CD4-positive, alpha-beta T cell treated with Interleukin-12 subunit alpha and Interleukin-12 subunit beta, for 1 hour (primary cell): ENCODE data around the gene SETMAR.
"Not testable (repeated sequence)": the region's sequence is repeated elsewhere in the genome, so short reads cannot be mapped to it uniquely, and the experiment has no call there.

Experiments used
- DNase-seq: peaks from one replicate; pipeline ENCODE4 v3.0.0-alpha.2; 2020

SETMAR gene

DNA sequence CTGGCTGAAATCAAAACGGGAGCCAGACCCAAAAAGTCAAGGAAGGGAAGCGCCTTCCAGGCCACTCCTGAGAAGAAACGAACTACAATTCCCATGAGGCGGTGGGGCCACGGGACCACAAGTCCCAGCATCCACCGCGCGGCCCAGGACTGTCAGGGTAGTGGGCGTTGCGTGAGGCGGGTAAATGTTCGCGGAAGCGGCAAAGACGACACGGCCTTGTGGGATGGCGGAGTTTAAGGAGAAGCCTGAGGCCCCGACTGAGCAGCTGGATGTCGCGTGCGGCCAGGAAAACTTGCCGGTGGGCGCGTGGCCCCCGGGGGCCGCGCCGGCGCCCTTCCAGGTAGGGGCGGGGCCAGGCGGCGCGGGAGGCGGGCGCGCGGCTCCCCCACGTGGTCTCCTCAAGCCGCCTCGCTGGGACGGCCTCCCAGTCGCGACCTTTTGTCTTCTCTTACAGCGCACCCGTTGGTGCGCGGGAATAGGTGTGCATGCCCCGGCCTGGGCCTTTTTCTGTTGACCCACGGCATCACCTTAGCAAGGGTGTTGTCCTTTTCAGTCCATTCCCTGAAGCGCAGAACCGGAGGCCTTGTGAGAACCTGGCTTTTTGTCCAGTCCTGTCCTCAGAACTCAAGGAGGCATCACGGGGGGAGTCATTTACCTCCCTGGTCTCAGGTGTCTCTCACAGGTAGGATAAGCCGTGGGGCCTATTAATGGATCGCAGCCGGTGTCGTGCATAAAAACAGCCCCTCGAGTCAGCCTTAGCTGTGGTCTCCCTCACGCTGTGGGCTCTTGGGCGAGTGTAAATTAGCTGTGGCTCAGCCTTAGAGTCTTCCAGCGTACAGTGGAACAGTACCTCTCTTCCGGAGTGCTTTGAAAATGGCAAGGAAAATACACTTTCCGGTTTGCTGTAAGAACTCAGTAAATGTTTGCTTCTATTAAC, at the start of gene SETMAR:
Gene SETMAR (plus strand): TSS at position 183 of the 937 bp plus-strand sequence. CDS start 2 bp downstream, at position 185.
- peak; percentile 83 for DNase-seq

DNA sequence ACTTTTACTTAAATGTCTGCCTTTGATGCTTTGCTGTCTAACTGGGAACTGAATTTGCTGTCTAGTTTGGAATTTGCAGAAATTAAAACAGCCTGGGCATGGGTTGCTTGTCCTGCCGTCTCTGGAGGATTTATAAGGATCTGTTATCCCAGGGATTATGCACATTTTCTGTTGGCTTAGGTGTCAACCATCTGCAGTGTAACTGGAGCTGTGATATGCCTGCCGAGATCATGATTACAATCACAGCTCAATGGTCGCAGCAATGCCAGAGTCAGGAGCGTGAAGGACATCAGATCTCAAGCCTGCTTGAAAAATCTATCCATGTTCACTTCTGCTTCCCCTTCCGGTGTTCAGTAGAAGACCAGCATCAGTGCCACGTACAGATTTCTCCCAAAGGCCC, 41.8 kb upstream of the SETMAR start:
- no peak for DNase-seq

DNA sequence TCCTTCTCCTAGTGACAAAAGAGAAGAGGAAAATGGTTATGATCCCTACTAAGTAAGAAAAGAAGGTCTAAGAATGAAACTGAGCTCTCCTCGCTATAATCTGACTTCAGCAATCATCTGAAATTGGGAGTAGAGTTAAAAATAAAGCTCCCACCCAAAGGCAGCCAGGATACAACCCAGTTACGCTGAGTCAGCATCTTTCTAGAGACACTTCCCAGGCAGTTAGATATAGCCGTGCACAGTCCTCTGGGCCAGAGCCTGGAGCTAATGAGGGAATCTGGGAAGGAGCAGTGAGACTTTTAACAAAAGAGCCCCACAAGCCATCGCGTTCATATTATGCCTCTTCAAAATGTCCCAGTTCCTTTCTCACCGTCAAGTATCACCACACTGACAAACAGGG, 39.1 kb upstream of the SETMAR start:
- DNase-seq, result no peak

DNA sequence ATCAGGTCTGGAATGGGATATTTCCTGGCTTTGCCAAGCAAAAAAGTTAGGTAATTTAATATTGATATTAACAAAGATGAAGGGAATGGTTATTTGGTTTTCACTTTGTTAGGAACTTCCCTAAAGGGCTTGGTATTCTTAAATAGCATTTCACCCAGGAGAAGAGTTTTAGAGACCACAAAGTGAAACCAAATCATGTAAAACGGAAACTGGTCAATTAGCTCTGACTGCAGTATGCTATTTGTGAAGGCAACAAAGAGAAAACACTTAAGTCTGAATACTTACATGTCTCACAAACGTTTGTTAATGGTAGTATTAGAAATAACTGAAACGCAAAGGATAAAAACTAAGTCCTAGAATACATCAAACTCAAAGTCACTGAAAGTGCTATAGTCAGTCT, 32.4 kb upstream of the SETMAR start:
- peak; percentile 3 for DNase-seq

DNA sequence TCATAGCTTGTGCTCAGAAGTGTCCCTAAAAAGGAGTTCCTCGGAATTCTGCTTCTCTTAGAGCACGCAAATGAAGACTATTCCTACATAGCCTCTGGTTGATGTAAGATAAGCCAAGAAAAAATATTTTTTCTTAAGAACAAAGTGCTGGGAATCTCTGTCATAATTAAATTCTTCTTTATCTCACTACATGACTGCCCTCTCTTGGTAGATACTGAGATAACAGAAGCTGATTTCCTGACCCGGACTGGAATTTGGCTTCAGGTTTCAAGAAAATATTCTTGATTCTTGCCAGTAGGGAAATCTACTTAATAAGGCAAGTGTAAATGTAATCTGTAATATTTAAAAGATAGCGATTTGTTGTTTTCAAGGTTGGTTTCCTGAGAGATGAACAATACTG, 31.3 kb upstream of the SETMAR start:
- no peak for DNase-seq

DNA sequence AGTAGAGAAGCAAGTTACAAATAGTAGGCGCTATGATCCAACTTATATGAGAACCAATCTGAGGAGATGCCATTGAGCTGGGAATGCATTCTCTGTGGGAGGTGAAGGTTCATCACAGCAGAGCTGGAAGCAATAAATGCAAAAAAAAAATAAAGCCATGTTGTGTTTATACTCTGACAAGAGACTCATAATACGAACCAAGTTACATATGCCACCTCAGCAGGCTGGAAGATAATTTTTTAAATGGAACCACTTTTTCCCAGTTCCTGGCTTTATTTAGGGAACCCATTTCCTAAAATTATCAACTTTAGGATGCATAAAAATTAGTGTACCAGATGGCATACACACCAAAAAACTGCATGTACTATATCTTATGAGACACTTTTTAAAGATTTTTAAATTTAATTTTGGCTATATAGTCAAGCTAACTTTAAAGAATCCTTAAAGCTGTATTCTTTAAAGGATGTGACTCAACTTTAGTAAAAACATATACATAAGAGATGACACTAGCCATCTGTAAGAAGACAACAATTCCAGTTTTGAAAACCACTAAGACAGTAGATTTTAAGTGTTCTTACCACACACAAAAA, 23.6 kb upstream of the SETMAR start:
- DNase-seq, result no peak

DNA sequence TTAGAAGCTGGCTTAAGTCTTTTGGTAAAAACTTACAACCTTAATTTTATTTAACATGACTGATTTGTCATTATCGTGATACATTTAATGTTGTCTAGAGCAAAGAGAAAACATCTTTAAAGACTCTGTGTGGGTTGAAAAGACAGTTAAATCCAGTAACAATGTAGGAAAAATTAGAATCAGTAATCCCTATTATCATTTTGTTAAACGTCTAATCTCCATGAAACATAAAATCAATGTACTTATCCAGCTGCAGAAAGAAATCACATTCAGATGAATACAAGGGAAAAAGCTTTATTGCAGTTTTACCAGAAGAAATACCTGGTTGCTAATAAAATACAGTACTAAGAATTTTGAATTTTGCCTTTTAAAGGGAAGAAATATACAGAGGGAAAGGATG, 21.2 kb upstream of the SETMAR start:
- DNase-seq, result no peak

DNA sequence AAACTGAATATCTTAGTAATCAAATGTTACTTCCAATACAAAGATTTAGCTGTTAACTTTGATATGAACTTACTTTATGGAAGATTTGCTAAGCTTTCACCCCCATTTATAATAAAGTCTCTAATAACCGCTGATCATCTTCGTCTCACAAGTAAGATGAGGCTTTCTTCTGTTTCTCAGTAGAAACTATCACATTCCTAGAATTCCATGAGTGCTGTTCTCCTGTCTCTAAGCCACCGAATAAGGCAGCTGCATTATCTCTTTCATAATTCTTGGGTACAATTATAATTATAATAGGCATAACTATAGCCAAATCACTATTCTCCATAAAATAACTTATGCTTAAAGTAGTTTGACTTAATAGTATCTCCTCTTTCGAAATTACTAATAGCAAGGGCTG, 18.3 kb upstream of the SETMAR start:
- no peak for DNase-seq

DNA sequence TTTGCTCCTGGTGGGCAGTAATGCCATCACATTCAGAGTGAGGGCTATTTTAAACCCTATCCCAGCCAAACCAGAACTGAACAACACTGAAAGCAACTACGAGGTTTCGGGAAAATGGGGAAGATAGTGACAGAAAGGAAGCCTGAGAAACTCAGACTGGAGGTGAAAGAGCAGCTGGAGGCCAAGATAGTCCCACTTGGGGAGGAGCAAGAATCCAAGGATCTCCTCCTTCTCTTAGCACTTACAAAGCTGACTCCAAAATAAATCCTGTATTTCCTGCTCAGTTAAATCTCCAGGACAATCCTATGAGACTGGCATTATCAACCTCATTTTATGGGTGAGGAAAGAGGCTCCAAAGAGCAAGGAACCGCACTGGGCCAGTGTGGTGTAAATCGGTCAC, 14.1 kb upstream of the SETMAR start:
- no peak for DNase-seq

DNA sequence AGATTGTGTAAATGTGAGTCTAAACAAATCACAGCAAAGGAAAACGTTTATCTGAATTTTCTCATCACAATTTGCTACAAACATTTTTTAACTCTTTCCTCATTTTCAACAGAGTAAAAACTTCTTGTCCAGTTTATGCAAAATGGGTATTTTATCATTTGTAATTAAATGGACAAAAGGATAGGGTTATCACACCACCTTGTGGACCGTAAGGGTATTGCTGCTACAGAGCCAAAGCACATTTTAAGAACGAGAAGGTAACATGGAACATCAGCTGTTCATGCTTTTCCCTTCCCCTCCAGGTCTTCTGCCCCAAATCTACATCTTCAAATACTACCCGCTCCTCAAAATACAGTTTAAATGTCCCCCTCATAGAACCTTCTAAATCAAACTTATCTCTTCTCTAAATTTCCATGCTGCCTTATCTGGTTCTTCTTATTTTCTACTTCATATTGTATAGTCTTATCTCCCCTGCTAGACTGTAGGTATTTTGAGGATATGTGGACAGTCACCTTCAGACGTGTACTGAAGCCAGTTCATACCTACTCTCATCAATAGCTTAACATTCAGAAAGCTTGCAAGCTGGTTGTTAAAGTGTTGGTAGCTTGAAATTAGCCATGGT, 12.8 kb upstream of the SETMAR start:
- DNase-seq, result peak; percentile 50

DNA sequence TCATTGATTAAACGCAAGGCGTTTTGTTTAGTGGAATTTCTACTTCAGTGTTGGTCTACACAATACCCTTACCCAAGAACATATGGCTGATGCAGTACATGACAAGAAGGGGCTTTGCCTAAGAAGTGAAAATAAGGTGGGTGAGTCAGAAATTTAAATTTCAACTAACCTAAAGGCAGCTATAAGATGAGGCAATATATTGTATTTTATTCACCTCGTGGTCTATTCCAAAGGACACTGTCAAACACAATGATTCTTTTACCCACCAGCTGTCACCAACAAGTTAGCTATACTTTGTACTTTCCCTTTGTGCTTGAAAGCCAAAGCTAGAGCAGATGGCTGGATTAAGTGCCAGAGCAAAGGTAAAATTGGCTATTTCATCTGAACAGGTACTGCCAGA, 10.9 kb upstream of the SETMAR start:
- DNase-seq, result no peak

DNA sequence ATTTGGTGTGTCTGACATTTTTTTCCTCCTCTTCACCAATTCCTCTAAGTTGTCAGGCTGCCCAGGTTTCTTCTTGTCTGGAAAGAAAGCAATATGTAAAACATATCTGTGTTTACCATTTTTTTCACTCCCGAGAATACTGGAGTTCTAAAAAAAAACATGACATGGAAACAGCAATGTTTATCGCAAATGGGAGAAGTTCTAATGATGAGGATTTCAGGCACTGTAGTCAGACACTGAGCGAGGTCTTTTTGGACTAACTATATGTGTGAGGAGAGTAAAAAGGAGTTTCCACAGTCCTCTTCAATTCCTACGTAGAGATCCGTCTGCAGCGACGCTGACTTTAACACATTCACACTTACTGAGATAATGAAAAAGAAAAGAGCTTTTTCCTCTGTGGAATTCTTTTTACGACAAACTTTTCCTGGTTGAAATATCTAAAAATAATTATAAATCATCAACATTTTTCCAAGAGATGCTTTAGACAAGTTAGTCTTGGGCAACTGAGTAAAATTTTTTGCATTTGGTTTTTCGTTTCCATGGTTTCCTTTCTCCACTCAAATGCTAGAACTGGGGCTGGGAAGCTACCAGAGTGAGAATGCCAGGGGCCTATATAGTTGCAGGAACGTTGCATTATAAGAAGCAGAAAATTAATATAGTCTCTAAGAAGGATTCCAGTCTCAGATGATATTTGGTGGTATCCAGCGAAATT, 8.4 kb upstream of the SETMAR start:
- DNase-seq, result no peak

DNA sequence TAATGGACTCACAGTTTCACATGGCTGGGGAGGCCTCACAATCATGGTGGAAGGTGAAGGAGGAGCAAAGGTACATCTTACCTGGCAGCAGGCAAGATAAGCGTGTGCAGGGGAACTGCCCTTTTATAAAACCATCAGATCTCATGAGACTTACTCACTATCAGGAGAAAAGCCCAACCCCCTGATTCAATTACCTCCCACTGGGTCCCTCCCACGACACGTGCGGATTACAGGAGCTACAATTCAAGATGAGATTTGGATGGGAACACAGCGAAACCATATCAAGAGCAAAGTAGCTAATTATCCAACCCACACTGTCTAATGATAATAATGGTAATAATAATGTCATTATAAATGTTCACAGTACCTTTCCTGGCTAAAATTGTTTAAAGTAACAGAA, 6.7 kb upstream of the SETMAR start:
- not testable (repeated sequence) for DNase-seq

DNA sequence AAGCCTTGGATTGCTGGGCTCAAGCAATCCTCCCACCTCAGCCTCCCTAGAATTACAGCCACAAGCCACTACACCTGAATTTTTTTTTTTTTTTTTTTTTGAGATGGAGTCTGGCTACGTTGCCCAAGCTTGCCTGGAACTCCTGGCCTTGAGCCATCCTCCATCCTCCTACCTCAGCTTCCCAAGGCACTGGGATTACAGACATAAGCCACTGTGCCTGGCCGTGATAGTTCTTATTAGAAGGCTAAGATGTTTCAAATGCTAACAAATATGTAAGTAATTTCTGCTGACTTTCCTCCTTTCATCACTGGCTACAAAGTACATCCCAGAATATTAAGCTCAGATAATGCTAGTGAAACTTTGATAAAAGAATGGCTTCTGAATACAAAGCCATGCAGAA, 5.7 kb upstream of the SETMAR start:
- DNase-seq, result no peak

DNA sequence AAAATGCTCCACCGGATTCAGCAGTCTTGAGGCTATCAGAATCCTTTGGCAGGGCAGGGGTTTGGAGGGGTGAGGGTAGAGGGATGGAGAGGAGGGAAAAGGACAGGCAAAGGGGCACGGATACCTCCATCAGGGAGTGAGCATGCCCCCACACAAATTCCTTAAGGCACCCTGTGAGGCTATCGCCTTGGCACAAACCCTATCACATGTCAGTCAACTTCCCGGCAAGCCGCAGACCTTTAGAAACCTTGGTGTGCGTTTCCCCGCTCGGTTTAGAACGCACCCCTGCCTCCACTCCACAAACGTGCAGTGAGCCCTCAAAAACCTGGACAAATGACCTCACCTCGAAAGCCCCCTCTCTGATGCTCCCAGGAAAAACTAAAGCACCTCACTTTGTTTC, 422 bp upstream of the SETMAR start:
- no peak for DNase-seq

DNA sequence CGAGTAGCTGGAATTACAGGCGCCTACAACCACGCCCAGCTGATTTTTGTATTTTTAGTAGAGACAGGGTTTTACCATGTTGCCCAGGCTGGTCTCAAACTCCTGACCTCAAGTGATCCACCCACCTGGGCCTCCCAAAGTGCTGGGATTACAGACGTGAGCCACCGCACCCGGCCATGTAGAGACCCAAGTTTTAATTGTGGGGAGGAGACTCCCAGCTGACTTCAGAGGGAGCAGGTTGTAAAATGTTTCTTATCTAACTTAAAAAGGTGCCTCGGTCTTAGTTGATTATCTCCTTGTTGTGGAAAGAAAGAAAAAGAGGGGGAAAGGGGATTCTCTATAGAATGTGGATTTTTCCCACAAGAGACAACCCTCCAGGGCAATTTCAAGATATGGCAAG, 2.0 kb downstream of the SETMAR start:
- DNase-seq, result not testable (repeated sequence)

DNA sequence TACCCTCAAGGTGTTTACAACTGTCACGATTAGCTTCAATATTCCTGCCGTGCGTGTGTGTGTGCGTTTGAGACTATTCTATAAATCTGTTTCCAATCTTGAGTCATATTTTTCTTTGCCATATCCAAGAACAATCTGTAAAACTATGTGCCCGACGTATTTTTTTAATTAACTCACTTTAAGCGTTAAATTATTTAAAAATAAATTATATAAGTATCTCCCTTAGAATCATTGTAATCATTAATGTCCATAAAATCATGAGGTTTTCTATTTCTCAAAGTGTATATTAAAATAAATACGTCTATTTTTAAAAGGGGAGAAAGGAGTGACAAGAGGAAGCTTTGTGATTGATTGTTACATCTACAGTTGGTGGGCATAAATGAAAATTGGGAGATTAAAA, 2.9 kb downstream of the SETMAR start:
- no peak for DNase-seq

DNA sequence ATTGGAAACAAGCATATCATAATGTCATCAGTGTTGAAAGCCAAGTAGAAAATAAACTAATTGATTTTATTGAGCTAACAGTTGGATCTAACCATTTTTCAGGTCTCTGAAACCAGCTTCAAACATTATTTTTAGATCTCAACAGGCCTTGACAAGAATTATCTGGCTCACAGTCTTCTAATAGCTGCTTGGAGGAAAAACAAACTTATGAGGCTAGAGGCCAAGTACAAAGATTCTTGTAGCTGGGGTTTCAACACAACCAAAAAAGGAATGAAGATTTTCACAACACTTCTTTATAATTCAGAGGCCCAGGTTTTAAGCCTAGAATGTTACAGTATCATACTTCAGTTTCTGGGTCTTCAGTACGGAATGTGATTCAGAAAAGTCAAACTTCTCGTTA, 3.7 kb downstream of the SETMAR start:
- DNase-seq, result no peak

DNA sequence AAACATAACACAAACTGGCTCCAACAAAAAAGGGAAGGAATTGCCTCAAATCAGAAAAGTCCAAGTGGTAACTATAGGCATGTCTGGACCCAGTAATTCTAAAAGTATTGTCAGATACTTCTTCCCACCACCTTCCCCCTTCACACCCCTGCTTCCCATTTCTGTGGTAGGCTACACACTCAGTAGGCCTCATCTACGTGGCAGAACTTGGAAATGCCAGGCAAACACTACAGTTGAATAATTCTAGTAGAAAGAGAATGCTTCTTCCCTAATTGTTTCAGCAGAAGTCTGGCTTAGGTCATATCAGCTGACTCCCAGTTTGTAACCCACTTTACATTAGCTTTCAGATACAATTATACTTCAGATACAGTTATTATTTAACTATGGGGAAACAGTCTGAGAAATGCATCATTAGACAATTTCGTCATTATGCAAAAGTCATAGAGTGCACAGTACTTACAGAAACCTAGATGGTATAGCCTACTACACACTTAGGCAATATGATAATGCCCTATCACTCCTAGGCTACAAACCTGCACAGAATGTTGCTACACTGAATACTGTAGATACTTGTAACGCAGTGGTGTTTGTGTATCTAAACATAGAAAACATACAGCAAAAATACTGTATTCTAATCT, 6.4 kb downstream of the SETMAR start:
- no peak for DNase-seq

DNA sequence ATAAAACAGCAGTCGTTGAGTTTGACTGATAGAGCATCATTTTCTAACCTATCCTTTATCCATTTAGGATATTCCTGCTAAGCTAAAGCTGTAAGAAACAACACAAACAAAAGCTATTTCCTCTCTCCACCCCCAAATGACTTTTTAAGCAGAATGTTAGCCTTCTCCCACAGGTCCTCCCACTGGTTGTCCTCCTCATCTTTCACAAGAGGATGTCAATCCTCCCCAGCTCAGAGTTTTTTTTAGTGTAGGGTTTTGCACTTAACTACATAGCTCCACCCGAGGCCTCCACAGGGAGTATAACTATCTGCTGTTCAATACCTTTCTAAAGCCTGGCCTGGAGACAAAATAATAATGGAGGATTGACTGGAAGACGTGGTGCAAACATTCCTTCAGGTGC, 7.8 kb downstream of the SETMAR start:
- no peak for DNase-seq

DNA sequence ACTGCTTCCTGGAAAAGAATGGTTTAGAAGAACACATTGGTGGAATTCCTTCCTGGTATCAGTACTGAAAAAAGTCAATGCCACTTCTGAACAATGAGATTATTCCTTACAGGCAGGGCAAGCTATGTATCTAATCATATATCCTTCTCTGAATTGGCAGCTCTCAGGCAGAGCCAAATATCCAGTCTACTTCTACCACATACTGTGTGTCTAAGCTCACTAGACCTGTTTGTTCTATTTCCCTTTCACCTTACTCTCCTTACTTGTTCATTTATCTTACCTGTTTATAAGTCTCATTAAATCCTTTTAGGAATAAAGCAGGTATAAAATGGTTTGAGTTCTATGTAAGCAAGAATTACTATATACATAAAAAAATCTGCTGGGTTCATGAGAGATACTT, 8.3 kb downstream of the SETMAR start:
- DNase-seq, result no peak

DNA sequence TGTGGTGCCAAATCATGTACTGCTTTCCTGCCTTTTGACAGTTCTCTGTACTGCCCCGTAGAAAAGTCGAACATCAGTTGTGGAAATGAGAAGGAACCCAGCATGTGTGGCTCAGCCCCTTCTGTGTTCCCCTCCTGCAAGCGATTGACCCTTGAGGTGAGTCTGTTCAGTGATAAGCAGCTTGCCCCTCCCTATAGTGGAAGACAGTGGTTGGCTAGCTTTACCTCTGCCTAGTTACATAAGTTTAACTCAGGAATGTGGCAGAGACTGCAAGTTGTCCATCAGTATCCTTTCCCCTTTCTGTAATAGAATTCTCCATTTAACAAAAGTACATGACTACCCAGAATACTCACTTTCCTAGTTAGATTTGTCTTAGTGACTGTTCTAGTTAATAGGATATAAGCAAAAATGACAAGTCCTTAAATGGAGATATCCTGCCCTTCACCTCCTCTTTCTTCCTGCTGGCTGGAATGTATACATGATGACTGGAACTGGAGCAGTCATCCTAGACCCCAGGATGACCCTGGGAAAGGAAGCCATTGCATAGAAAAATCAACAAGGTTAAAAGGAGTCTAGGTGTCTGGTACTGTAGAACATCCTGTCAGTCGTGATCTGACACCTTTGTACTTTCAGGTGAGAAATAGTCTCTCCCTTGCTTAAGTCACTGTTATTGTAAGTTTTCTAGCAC, 10.6 kb downstream of the SETMAR start:
- DNase-seq, result no peak
